GDM1 (cell line): ENCODE results near the gene CMIP.

Experiments
- DNase-seq: peaks from one replicate; lab custom pipeline; 2025; lab: John Stamatoyannopoulos, UW

CMIP gene

DNA sequence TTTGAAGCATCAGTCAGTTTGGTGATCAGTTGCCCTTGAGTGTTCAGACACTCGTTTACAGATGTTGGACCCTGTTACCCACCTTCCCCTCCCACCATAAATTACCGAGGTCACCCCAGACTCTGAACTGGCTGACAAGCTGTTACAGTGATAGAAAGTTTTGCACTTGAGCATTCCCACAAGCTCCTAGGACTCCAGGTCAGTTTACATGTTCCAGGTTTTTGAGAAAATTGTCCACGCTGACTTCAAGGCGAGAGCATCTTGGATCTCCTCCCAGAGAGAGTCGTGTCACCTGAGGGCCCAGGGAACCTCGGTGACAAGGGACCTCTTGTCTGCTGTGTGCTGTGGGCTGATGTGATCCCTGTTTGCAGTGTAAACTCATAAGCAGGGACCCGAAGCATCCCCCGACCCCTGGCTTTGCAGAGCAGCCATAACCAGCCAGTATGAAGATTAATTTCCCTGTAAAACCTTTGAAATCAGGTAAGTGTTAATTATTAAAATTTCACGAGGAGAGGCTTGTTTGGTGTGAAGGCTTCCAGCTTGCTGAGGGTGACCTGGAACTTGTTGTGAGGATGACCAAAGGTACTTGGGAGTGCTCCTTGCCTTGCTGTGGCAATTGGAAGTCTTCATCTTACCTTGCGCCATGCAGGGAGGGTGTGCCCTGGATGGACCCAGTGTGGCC, 91.2 kb downstream of the CMIP start:
- no peak for DNase-seq

DNA sequence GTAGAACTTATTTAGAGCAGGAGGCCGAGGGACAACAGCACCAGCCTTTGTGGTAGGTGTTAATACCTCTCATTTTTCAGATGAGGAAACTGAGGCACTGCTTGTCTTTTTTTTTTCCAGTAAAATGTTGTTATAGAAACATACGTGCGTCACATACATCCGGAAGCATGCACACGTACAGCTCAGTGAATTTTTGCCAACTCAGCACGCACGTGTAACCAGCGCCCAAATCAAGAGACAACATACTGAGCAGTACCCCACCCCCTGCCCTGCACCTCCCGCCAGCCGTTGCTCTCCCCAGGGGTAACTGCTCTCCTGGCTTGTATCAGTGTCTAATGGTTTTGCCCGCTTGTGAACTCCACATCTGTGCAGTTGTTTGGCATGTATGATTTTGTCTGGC, 92.0 kb downstream of the CMIP start:
- no peak for DNase-seq

DNA sequence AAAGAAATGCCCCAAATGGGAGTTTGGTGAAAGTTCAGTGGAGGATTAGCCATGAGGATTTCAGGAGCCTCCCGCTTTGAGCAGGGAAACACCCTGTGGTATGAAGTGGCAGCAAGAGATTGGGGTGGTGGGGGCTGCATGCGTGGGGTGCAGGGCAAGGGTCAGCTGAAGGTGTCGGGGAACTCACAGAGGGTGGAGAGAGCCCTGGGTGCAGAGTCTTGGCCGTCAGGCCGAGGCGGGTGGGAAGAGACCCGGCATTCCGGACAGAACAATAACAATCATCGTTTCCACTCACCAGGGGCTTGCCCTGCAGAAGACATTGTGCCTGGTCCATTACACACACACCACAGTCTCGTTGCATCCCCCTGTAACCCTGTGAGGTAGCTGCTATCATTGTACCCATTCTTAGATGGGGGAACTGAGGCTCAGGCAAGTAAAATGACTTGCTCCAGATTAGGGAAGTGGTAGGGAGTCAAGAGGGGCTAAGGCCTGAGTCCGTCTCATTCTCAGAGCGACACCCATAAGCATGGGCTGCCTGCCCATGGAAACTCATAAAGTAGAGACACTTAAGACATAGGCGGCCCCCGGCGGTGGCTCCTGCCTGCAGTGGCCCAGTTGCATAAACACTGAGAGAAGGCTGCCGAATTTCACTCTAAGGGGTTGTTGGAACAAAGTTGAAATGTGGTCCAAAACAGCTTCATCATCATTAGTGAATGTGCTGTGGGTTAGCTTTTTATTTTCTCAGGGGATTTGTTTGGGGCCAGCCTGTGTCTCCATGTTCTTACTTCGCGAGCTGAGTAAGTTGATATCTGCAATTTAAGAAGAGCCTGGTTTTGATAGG, 93.3 kb downstream of the CMIP start:
- no peak for DNase-seq

DNA sequence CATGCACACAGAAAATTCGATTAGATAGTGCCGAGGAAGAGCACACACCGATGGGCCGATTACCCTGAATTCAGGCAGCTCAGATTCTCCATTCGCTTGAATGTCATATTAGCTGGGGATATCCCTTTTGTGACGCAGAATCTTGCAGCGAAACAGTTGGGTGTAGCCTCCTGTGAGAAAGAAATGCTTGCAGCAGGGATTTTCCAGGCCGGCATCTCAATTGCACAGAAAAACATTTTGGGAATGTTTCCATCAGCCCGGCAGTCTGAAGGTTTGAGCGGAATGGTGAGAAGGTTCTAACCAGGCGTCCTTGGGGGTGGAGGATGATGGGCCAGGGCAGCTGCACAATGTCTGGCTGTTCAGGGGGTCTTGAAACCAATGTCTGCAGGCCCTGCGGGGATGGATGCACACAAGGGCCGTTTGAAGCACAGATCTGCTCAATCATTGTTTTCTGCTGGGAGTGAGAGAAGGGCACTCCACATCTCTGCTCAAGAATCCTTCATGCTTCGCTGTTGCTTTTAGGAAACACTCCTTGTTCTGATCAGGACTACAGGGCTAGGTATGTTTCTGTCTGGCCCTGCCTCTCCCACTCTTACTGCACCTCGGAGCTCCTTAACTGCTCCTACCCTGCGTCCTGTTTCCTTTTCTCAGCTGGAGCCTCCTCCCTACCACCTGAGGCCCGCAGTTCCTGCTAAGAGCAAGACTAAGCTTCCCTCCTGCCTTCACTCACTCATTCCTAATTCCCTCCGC, 94.6 kb downstream of the CMIP start:
- DNase-seq: no peak

DNA sequence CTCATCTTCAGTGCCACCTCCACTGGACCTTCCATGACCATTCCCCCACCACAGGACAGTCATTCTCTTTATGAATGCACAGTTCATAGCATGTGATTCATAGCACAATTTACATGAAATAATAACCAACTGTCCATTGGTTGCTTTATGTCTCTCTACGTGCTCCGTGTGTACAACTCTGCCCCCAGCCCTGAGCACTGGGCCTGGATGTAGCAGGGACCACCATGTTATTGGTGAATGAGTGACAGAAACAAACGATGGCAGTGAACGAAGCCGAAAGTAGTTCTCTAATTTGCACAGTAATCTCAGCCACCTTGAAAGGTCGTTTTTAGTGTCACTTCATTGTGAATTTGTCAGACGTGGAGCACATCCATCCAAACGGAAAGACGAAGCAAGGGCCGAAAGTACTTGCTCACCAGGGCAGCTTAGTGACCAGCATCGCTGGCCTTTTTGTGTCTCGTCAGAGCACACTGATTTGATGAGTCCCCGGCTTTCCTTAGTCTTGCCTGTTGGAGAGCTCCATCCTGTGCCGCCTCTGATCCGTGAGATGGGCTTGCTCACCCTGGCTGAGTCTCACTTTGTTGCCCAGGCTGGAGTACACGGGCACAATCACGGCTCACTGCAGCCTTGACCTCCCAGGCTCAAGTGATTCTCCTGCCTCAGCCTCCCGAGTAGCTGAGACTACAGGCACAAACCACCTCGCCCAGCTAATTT, 95.3 kb downstream of the CMIP start:
- no peak for DNase-seq

DNA sequence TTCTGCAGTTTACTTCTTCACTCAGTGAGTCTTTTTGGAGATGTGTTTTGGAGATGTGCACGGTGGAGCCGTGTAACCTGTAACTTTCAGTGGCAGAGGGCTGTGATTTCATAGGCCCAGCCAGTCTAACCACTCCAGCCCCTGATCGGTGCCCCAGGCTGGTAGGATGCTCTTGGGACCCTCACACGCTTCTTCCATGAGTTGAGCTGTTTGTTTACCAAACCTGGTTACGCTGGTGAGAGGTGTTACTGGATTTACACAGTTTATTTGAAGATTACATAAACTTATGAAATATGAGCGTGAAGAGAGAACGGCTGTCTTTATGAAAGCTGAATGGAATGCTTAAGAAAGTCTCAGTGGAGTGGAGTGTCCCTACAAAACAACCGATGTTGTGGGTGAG, 96.7 kb downstream of the CMIP start:
- DNase-seq: no peak

DNA sequence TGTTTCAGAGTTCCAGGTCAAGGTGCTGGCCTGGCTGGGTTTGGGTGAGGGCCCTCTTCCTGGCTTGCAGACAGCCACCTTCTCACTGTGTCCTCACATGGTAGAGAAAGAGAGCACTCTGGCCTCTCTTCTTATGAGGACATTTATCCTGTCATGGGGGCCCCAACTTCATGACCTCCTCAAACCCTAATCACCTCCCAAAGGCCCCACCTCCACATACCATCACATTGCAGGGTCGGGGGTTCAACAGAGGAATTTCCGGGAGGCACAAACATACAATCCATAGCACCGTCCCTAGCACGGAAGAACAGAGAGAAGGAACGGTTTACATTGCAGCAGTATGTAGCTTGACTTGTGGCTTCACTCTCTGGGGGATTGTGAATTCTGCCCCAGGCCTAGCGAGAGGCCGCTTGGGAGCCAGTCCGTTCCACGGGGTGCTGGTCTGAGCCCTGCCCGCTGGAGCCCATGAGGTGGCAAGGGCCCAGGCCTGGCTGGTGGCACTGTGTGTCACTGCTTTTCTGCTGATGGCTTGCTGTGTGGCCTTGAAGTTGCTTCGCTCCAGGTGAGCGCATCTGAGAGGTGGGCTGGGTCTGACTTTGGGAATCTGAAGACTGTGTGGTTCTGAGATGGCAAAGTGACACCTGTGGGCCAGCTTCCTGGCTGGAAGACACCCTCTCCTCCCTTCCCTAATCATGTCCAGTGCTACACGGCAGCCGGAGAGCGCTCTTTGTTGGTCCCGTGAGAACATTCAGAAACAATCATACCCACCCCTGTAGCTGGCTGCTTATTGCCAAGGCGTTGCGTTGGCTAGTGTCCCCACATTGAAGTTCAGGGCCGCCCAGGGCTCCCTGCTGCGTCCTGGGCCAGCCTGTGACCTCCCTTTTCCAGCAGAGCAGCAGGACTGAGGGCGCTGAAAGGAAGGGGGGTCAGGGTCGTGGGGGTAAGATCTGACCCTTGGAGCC, 98.3 kb downstream of the CMIP start:
- DNase-seq: no peak

DNA sequence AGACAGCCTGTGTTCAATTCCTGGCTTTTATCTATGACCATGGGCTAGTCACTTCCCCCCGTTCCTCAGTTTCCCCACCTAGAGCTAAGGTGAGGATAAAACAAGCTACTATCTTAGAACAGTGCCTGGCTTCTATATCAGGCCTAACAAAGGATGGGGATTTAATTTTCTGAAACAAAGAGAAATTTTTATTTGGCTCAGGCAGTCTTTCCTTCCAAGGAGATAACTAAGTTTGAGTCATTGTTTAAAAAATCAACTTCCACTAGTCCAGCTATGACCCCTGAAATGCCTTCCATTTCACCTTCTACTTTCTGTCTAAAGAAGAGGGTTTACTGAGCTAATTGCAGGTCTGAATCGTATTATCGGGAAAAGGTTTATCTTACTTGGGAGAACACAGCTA, 99.0 kb downstream of the CMIP start:
- DNase-seq: no peak

DNA sequence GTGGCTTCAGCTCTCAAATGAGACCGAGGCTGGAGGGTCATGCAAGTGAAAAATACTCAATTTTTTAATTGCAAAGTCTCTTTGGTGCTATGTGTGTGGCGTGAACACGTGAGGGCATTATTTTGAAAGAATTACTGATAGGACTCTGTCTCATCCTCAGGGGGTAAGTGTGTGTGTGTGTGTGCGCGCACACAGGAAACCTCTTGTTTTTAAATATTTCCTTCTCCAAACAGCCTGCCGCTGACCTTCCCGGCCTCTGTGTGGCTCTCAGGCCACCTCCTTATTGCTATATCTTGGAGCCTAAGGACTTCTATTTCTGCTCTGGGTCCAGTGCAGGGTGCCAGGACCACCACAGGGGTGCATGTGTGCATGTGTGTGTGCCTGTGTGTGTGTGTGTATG, 99.7 kb downstream of the CMIP start:
- DNase-seq: no peak

DNA sequence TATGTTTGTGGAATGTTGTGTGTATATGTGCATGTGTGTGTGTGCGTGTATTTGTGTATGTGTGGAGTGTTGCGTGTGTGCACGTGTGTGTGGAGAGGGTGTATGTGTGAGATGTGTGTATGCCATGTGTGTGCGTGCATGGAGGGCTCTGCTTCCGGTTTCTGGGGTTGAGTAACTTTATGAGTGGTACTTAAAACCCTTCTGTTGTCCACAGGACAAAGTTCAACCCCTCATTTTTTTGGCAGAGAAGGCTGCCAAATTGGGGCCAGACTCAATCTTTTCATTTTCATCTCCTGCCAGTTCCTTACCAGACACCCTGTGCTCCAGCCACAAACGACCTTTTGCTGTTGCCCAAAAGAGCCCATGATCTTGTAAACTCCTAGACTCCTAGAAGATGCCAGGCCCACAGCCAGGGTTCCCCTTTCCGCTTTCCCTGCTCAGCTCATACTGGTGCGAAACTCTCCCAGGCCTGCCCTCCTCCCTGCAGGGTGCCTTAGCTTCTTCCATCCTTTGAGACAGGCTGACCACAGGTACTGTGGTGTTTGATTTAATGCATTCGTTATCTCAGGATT, 100.2 kb downstream of the CMIP start:
- DNase-seq: no peak

DNA sequence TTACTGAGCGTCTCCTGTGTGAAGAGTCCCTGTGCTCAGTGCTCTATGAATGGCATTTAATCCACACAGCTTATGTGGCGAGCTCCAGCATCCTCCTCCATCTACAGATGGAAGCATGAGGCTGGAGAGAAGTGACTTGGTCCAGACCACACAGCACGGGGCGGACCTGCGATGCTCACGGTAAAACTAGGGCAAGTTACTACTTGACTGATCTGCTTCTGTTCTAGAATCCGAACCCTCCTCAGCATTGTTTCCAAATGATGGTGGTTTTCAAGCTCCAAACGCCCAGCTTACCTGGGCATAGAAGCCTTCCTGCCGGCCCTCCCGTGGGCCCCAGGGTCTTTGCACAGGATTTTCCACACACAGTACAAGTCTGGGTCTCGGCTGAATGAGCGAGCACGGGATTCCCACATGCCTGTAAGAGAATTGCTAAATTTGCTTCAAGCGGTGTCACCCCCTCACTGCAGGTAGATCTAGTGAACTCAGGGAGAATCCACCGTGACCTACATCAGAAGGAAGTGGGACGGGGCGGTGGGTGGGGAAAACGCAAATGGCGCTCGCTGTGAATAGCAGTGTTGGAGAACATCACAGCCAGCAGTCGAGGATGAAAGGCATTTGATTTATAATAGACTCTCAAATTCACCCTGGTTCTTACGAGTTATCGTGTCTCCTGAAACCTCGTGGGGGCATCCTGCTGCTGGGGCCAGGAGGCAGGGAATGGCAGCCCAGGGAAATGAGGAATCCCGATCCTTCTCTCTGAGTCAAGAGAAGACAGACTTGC, 101.1 kb downstream of the CMIP start:
- DNase-seq: no peak

DNA sequence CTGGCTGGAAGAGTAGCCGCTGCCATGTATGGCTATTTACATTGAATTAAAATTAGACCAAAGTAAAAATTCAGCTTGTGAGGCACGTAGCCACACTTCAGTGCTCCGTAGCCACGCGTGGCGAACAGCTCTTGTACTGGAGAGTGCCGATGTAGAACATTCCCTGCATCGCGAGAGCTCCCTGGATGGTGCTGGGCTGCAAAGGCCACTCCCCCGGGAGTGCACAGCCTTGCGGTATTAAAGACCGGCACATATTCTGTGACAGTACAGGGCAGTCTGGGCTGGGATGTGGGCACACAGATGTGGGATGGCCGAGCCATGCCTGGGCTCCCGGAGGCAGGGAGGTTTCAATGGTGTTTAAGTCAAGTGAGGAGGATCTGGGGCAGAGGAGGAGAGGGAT, 102.2 kb downstream of the CMIP start:
- DNase-seq: no peak

DNA sequence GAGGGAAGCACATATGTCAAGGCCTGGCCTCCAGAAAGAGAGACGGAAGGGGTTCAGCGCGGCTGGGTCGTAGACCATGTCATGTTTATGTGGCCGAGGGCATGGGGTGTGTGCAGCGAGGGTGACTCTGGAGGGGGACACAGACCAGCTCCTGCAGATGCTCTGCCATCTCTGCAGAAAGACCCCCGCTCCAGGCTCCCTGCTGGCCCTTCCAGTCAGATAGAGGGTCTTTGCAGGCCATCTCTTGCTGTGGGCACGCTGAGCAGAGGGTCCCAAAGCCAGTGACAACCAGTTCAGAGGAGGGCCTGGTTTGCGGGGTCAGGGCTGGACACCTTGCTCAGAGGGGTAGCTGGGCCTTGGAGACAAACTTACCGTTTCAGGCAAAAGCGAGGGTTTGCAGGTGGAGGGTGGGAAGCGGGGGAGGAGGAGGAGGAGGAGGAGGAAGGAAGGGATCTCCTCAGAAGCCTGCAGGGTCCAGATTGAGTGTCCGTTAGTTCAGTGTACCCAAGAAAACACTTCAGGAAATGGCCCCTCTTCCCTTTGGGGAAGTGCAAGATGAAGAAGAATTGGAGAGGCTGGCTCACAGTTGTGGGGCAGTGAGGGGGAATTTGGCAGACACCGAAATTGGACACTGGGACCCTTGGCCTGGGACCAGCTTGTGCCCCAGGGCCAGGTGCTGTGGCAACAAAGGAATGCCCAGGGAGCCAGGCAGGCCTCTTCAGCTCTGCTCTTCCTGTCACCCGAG, 102.8 kb downstream of the CMIP start:
- DNase-seq: no peak

DNA sequence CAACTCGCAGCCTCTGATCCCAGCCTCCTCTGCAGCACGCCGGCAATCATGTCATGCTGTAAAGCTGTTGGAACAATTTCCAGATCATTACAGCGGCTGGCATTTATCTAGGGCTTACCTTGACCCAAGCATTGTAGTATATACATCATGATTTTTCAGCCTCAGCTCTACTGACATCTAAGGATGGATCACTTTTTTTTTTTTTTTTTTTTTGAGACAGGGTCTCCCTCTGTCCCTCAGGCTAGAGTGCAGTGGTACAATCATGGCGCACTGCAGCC, 103.3 kb downstream of the CMIP start:
- DNase-seq: no peak

DNA sequence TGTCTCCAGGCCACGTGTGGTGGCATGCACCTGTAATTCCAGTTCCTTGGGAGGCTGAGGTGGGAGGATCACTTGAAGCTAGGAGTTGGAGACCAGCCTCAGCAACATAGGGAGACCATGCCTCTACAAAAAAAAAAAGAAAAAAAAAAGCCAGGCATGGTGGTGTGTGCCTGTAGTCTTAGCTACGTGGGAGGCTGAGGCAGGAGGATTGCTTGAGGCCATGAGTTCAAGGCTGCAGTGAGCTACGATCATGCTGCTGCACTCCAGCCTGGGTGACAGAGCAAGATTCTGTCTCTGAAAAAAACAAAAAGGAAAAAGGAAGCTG, 103.9 kb downstream of the CMIP start:
- DNase-seq: no peak

DNA sequence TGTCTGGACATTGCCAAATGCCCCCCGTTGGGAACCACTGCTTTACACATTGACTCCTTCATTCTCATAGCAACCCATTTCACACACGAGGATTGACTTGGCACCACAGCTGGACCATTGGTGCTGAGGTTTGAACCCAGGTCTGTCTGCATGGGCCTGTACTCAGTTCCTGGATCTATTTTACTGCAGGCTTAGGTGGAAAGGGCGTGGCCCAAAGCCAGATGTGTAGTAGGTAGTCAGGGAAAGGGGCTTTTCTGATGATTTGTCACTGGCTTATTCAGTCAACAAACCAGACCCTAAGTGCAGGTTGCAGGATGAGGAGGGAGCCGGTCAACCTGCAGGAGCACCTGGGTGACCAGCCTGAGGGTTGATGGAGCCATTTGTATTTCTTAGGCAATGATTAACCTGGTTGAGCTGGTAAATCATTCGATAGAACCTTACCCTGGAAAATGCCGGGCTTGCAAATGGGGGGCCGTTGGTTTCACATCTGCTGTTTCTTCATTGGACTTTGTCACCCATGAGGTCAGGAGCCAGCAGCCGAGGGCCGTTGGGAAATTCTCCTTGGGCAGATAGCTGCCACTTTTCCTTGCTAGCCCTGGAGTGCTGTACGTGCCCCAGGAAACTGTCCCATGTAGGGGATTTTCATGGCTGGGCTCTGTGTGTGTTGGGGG, 104.4 kb downstream of the CMIP start:
- DNase-seq: no peak

DNA sequence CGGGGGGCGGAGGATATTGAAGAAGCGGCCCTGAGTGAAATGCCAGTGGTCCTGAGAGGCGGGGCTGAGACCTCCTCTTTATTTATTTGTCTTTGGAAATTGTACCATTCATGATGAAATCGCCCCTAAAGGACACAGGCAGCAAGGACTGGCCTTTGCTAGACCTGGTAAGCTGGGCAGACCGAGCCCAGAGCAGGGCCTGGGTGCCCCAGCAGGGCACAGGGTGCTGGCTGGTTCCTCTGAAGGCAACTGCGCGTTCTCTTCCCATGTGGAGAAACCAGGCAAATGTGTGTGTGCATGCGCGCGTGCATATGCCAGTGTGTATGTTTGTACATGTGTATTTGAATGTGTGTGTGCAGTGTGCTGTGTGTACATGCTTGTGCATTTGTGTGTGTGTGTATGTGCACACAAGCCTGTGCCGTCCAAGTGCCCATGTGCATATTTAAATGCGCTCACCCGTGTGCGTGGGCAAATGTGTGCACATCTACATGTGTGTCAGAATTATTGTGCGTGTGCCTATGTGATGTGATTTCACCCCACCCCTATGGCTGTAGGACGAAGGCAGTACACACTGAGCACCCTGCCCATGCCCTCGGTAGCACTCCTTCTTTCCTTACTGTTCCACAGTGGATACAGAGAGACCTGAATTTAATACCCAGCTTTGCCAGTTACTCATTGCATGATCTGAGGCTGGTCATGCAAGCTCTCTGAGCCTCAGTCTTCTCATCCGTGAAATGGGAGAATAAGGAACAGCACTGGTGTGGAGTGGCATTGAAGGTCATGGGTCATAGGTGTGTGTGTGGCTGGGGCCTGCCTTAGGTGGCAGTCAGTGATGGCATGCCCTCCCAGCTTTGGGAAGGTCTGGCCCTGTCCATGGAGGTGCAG, 105.2 kb downstream of the CMIP start:
- no peak for DNase-seq

DNA sequence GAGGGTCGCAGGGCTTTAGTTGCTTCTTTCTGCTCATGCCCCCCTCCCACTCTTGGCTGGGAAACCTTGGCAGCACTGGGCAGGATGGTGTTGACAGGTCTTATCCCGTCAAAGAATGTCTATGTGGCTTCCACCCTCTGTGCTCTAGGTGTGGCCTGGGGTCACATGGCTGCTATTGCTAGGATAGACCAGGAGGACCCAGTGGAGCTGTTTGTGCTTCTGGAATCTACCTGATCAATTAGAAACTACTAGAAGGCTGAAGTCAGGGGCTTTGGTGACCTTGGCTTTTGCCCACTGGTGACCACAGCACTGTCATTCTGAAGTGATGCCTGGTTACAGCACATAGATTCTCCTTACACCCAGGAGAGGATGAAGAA, 105.8 kb downstream of the CMIP start:
- DNase-seq: no peak
